ENCODE measurements around the gene EMP2. TPM values are rescaled to one million over a fixed set of nuclear protein-coding genes. Genes with fewer than 3 reads are reported as not detected.

The EMP2 gene
- total RNA-seq, 1 experiment from 2014 or later = 7.1 TPM

DNA sequence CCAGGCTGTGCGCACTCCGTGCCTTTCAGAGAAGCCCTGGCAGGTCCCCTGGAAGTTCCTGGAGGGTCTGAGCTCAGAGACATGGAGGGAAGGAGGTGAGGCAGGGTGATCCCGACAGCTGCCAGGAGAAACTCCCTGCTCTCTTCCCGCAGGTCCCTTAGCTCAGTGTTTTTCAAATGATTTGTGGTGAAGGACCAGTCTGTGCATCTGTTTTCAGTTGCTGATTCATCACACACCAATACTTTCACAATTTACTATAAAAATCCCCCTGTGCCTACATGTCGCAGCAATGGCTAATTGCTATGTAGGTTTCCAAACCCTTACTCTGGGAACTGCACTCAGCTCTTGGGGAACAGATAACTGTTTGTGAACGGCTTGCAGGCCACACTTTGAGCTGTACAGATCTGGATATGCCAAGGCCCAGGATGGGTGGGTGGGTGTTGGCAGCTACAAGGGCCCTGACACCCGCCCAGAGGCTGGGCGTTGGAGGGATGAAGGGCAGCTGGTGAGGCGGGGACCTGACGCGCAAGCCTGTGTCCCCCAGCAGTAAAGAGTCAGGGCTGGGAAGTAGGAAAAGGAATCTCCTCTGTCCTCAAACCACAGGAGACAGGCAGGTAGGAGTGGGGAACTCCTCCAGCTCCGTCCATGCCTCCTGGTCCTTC is 20.5 kb upstream of the EMP2 start:
- Histone ChIP-seq H3K36me3 (replicated peaks; ENCODE audit: control insufficient read depth, insufficient read depth, low read length) (no peaks in the 10 kb centered on the region), H3K27me3 (ENCODE audit: control insufficient read depth, insufficient read depth, low read length) (no peaks in the 10 kb centered on the region), H3K4me3 (ENCODE audit: insufficient read depth, low read depth, low read length) (no peak overlapping the region)
- DNase-seq = no peak

DNA sequence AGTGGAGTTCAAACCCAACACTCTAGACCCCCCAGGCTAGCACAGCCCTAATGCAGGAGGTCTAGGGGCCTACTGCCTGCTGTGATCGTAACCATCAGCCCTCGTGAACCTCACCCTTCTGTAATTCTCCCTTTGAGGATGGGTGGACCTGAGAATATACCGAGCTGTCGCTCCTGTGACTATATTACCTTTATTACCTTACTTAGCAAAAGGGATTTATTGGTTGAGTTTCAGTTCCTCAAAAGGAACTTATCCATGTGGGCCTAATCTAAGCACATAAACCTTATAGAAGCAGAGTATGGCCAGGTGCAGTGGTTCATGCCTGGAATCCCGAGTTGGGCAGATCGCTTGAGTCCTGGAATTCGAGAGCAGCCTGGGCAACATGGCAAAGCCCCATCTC is 19.2 kb upstream of the EMP2 start:
- no peak for DNase-seq
- Histone ChIP-seq H3K4me3 (ENCODE audit: insufficient read depth, low read depth, low read length) (no peak overlapping the region), H3K36me3 (replicated peaks; ENCODE audit: control insufficient read depth, insufficient read depth, low read length) (no peaks in the 10 kb centered on the region), H3K27me3 (ENCODE audit: control insufficient read depth, insufficient read depth, low read length) (no peaks in the 10 kb centered on the region)

DNA sequence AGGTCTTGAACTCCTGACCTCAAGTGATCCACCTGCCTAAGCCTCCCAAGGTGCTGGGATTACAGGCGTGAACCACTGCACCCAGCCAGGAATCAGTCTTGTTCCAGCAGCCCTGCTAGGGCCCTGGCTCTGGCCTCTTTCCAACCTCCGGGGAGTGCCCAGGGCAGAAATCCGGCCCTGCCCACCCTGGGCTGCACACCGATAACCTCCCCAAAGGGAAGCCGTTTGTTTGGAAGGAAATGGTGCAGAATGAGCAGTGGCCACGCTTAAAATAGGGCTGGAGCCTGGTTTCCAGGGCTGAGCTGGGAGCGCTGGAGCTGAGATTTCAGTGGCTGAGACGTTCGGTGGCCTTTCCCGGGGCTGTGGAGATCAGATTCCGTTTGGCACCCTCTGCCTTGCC is 17.8 kb upstream of the EMP2 start:
- DNase-seq = peak; percentile 16
- Histone ChIP-seq H3K36me3 (replicated peaks; ENCODE audit: control insufficient read depth, insufficient read depth, low read length) (no peaks in the 10 kb centered on the region), H3K27me3 (ENCODE audit: control insufficient read depth, insufficient read depth, low read length) (no peaks in the 10 kb centered on the region), H3K4me3 (ENCODE audit: insufficient read depth, low read depth, low read length) (no peak overlapping the region)

DNA sequence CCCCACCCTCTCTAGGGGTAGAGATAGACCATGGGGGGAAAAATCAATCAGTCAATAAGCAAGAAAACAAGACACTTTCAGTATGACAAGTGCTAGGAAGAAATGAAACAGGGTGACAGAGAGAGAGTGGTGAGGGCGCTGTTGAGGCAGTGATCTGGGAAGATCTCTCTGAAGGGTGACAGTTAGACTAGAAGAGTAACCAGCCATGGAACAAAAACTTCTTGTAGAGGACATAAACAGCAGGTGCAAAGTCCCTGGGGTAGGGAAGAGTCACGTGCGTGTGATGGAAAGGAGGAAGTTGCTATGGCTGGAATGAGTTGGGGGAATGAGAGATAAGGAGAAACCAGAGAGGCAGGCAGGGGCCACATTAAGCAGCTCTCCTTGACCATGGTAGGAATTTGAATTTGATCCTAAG is 16.8 kb upstream of the EMP2 start:
- Histone ChIP-seq H3K4me3 (ENCODE audit: insufficient read depth, low read depth, low read length) (no peak overlapping the region), H3K36me3 (replicated peaks; ENCODE audit: control insufficient read depth, insufficient read depth, low read length) (no peaks in the 10 kb centered on the region), H3K27me3 (ENCODE audit: control insufficient read depth, insufficient read depth, low read length) (no peaks in the 10 kb centered on the region)
- no peak for DNase-seq

DNA sequence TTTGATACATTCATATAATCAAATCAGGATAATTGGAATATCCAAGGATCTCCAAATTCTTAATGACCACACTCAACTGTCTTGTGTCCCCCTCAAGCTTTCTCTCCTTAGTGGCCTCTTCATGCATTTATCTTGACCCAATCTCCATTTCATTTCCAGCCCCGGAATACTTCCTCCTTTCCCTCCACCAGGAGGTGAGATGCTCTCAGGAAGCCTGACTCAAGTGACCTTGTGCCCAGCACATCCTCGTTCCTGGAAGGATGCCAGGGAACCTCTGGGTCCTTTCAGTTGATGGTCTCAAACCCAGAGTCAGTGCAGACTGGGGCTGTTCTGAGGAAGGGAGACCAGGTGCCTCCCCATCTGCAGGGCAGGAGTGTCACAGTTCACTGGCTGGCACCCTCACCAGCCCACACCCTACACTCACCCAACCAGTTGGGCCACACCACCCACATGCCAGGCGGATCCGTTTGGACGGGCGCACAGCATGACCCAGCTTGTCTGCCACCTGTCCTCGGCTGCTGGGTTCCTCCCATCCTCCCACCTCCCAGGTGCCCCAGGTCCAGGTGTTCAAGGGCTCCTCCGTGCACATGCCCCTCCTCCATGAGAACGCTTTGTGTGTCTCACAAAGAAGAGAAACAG is 14.0 kb upstream of the EMP2 start:
- no peaks in the 10 kb centered on the region for H3K27me3 ChIP-seq (ENCODE audit: control insufficient read depth, insufficient read depth, low read length)
- no peak overlapping the region for H3K4me3 ChIP-seq (ENCODE audit: insufficient read depth, low read depth, low read length)
- H3K36me3 ChIP-seq (replicated peaks; ENCODE audit: control insufficient read depth, insufficient read depth, low read length) = no peaks in the 10 kb centered on the region
- no peak for DNase-seq

DNA sequence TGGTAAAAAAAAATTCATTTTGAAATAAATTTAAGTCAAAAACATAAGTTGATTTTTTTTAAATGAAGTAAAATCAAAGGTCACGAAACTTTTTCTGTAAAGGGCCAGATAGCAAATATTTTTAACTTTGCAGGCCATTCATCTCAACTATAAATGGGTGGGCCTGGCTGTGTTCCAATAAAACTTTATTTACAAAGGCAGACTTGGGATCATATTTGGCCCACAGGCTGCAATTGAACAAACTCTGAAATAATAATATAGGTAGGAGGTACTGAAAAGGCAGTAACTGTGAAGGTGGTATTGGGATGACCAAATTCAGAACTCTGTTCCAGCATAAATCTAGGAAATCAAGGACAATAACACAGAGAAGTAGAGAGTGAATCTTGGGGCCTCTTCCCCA is 12.2 kb upstream of the EMP2 start:
- Histone ChIP-seq H3K4me3 (ENCODE audit: insufficient read depth, low read depth, low read length) (no peak overlapping the region), H3K36me3 (replicated peaks; ENCODE audit: control insufficient read depth, insufficient read depth, low read length) (no peaks in the 10 kb centered on the region), H3K27me3 (ENCODE audit: control insufficient read depth, insufficient read depth, low read length) (no peaks in the 10 kb centered on the region)
- no peak for DNase-seq

DNA sequence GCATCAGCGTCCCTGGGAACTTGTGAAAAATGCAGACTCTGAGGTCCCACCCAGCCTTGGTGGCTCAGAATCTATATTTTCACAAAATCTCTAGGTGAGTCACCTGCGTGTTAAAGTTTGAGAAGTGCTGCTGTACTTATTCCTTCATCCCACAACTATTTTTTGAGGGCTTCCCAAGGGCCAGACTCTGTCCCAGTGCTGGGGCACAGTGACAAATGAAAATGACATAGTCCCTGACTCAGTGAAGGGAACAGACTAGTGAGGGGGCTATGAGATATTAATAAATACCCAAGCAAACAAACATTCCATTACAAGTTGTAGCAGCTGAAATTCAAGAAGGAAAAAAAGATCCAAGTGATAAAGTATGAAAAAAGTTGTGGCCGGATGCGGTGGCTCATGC is 9.9 kb upstream of the EMP2 start:
- no peak overlapping the region for H3K4me3 ChIP-seq (ENCODE audit: insufficient read depth, low read depth, low read length)
- no peaks in the 10 kb centered on the region for H3K36me3 ChIP-seq (replicated peaks; ENCODE audit: control insufficient read depth, insufficient read depth, low read length)
- no peak for DNase-seq
- no peaks in the 10 kb centered on the region for H3K27me3 ChIP-seq (ENCODE audit: control insufficient read depth, insufficient read depth, low read length)

DNA sequence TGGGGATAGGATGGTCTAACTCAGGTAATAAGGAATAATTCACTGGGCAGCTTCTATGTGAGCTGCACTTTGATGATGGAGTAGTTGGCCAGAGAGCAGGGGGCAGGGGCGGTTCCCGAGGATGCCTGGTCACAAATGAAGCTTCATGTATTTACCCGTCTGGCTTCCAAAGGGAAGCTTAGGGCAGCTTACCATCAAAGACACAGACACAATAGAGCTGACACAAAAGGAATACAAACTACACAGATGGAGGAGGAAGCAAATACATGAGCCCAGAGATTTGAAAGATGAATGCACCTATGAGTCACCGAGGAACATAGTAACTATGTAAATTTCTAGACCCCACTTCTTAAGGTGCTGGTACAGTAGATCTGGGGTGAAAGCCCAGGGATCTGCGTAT is 8.7 kb upstream of the EMP2 start:
- no peak for DNase-seq
- no peaks in the 10 kb centered on the region for H3K27me3 ChIP-seq (ENCODE audit: control insufficient read depth, insufficient read depth, low read length)
- H3K36me3 ChIP-seq (replicated peaks; ENCODE audit: control insufficient read depth, insufficient read depth, low read length) = no peaks in the 10 kb centered on the region
- H3K4me3 ChIP-seq (ENCODE audit: insufficient read depth, low read depth, low read length) = no peak overlapping the region

DNA sequence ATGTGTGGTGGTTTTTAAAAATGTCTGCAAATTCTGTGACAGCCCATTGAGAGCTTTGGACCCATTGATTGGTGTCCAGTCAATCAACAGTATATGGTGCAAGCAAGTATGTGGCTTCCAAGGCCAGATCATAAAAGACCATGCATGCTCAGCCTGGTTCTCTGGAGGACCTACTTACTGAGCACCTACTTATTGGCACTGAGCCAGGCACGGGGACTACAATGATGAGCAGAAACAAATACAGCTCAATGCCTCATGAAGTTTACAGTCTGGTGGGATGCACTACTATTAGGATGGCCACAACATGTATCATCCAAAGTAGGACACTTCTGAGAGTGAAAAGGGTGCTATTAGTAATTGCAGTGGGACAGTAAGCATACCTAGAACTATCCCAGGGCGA is 7.2 kb upstream of the EMP2 start:
- no peak for DNase-seq
- no peaks in the 10 kb centered on the region for H3K36me3 ChIP-seq (replicated peaks; ENCODE audit: control insufficient read depth, insufficient read depth, low read length)
- H3K4me3 ChIP-seq (ENCODE audit: insufficient read depth, low read depth, low read length) = no peak overlapping the region
- H3K27me3 ChIP-seq (ENCODE audit: control insufficient read depth, insufficient read depth, low read length) = no peaks in the 10 kb centered on the region

DNA sequence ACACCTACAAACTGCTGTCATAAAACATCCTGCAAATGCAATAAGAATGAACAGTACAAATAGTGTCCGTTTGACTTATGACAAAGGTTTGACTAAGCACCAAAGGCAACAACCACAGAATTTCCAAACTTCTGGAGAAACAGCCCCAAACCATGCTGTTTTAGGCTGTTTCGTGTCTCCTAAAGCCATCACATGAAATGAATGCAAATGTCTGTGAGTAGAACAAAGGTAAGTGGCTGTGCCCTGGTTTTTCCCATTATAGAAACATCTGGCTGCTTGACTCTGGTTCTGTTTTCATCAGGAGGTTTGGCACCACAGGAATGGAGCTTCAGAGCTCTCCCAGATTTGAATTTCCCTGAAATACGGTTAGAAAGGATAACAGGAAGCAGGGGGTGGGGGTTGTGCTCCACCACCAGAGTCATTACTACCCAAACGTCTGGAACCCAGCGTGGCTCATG is 4.6 kb upstream of the EMP2 start:
- H3K4me3 ChIP-seq (ENCODE audit: insufficient read depth, low read depth, low read length) = no peak overlapping the region
- H3K36me3 ChIP-seq (replicated peaks; ENCODE audit: control insufficient read depth, insufficient read depth, low read length) = no peaks in the 10 kb centered on the region
- H3K27me3 ChIP-seq (ENCODE audit: control insufficient read depth, insufficient read depth, low read length) = no peaks in the 10 kb centered on the region; the same call in 1 of the 2 replicates
- no peak for DNase-seq

DNA sequence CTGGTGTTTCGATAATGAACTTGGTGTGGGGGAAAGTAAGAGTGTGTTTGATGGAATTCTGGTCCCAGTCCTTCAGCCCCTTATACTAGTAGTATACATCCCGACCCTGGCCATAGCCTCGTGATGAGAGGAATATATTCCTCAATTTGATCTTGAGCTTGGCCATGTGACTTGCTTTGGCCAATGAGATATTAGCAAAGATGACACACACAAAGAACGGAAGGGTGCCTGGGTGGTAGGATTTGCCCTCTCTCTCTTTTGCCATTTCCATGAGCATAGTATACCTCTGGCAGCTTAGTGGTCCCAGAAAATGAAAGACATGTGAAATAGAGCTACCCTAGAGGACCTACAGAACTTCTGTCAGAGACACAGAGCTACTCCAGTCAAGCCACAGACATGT is 2.9 kb upstream of the EMP2 start:
- Histone ChIP-seq H3K4me3 (ENCODE audit: insufficient read depth, low read depth, low read length) (no peak overlapping the region), H3K36me3 (replicated peaks; ENCODE audit: control insufficient read depth, insufficient read depth, low read length) (no peaks in the 10 kb centered on the region), H3K27me3 (ENCODE audit: control insufficient read depth, insufficient read depth, low read length) (peaks cover 6% of the 10 kb centered on the region; the same call in 1 of the 2 replicates)
- no peak for DNase-seq

DNA sequence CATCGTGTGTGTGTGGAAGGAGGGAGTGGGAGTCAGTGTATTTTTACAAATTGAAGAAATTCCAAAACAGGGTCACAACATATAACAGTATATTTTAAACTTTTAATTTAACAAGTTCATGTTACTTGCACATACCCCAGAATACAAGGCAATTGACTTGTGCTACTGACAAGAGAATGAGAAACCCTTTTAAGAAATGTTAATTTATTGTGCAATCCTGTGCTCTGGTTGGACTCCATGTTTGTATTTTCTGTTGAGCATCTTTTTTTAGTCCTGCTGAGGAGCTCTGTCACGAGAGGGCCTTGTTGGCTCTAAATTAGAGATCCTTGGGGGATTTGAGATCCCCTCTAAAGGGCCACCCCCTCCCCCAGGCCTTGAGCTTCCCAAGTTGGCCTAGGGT is 1.1 kb upstream of the EMP2 start:
- Histone ChIP-seq H3K27me3 (ENCODE audit: control insufficient read depth, insufficient read depth, low read length) (peaks cover 6% of the 10 kb centered on the region; the same call in 1 of the 2 replicates), H3K4me3 (ENCODE audit: insufficient read depth, low read depth, low read length) (no peak overlapping the region), H3K36me3 (replicated peaks; ENCODE audit: control insufficient read depth, insufficient read depth, low read length) (no peaks in the 10 kb centered on the region)
- DNase-seq = no peak

DNA sequence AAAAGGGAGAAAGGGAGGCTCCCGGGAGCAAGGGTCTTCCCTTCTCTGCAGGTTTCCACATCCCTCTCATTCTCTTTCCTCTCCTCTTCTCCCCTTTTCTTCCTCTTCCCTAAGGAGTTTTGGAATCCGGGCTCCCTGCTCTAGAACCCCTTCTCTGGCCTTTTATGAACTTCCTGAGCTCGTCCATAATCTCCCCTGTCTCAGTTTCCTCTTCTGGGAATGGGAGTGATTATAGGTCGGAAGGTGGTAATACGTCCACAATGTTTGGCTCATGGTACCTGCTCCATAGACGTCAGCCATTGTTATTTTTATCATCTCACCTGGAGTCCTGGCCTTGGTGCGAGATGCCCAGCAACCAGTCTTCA is 467 bp upstream of the EMP2 start:
- Histone ChIP-seq H3K27me3 (ENCODE audit: control insufficient read depth, insufficient read depth, low read length) (peaks cover 6% of the 10 kb centered on the region; the same call in 1 of the 2 replicates), H3K36me3 (replicated peaks; ENCODE audit: control insufficient read depth, insufficient read depth, low read length) (no peaks in the 10 kb centered on the region), H3K4me3 (ENCODE audit: insufficient read depth, low read depth, low read length) (peak overlapping the region; percentile 76)
- no peak for DNase-seq

DNA sequence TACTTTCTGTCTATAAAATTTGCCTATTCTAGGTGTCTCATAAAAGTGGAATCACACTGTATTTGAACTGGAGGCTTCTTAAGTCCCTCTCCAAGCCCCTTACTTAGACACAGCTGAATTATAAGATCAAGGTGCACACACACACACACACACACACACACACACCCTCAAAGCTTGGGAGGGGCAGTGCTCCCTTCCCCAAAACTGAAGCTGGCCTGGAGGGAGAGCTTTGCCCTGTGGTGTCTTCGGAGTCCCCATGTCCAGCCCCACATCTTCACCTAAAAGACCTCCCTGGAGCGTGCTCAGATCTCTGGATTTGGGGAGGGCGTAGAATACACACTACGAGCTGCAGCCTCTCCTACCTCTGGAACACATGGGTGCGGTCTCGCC is 828 bp downstream of the EMP2 start:
- H3K4me3 ChIP-seq (ENCODE audit: insufficient read depth, low read depth, low read length) = peak overlapping the region; percentile 76
- no peaks in the 10 kb centered on the region for H3K36me3 ChIP-seq (replicated peaks; ENCODE audit: control insufficient read depth, insufficient read depth, low read length)
- peaks cover 6% of the 10 kb centered on the region; the same call in 1 of the 2 replicates for H3K27me3 ChIP-seq (ENCODE audit: control insufficient read depth, insufficient read depth, low read length)
- no peak for DNase-seq

DNA sequence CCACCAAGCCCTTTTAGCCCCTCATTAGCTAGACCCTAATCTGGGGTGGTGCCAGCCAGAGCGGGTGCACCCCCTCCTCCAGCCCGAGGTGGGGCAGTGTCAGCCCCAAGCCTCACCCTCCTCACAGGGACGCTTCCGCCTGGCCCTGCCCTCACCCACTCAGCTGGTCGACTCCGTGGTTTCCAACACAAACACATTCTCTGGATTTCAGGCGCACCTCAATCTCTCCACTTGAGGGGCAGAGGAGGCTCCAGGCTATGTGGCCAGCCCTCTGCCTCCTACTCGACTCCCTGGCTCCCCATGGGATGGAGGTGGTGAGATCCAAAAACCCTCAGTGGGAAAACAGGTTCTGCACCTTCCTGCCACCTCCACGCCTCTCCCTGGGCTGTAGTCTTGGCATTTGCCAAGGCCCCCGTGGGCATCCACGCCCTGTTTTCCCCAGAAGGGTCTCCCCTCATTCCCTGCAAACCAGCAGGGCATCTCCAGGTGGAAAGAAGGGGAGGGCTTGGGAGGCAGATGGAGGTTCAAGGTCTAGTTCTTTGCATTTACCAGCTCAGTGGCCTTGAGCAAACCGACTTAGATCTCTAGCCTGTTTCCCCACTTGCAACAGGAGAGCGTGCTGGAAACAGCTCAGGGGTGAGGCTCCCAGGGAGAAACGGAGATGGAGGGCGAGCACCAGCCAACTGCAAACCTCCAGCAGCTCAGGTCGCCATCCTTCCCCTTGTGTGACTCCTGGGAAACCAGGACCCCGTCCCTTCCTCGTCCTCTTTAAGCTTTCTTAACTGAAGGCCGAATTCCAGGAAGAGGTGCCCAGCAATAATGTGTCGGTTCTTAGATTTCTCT is 1.7 kb downstream of the EMP2 start:
- Histone ChIP-seq H3K4me3 (ENCODE audit: insufficient read depth, low read depth, low read length) (no peak overlapping the region), H3K36me3 (replicated peaks; ENCODE audit: control insufficient read depth, insufficient read depth, low read length) (no peaks in the 10 kb centered on the region), H3K27me3 (ENCODE audit: control insufficient read depth, insufficient read depth, low read length) (peaks cover 6% of the 10 kb centered on the region; the same call in 1 of the 2 replicates)
- peak; percentile 36 for DNase-seq
